Vagina (tissue), 2 donors: ENCODE measurements around the gene CYP26A1. TPM values are rescaled to one million over a fixed set of nuclear protein-coding genes. Genes with fewer than 3 reads are reported as not detected.

Experiments used
- DNase-seq, 2 donors: peaks; one replicate each; pipeline ENCODE4 v3.0.0-alpha.2; 2017; ENCODE audit errors: extremely low spot score in 2 of 2
- H3K27ac ChIP-seq: fragments of 200-600 bp; sonication (generic); one replicate; pipeline ENCODE4 v1.5.1; 2019
- H3K27me3 ChIP-seq: fragments of 200-600 bp; sonication (generic); one replicate; pipeline ENCODE4 v1.5.1; 2019
- H3K36me3 ChIP-seq, 2 donors: fragments of 200-600 bp; sonication (generic); one replicate each; pipeline ENCODE4 v1.5.1; 2017 to 2019
- H3K4me1 ChIP-seq: fragments of 200-600 bp; sonication (generic); one replicate; pipeline ENCODE4 v1.5.1; 2019
- H3K4me3 ChIP-seq, 2 donors: fragments of 200-600 bp; sonication (generic); 1 replicate in 1 of 2; 2 replicates in 1 of 2; pipeline ENCODE4 v1.5.1; 2016 to 2019
- H3K9me3 ChIP-seq: fragments of 200-600 bp; sonication (generic); one replicate; pipeline ENCODE4 v1.5.1; 2019
- CTCF ChIP-seq, 3 experiments: fragments of 450-650 bp in 2 of 3; fragments of 200-600 bp in 1 of 3; sonication (generic) in 1 of 3; IDR thresholded peaks; one replicate each; pipeline ENCODE4 v1.5.1; 2017 to 2019; ENCODE audit warnings: antibody characterized with exemption in 3 of 3, mild to moderate bottlenecking in 2 of 3, moderate library complexity in 2 of 3
- POLR2A ChIP-seq, 2 donors: fragments of 450-650 bp; IDR thresholded peaks; one replicate each; pipeline ENCODE4 v1.6.1; 2017; ENCODE audit warnings: antibody characterized with exemption in 2 of 2, mild to moderate bottlenecking in 2 of 2, moderate library complexity in 2 of 2
- POLR2AphosphoS5 ChIP-seq, 2 donors: sonication (generic); formaldehyde crosslinking; IDR thresholded peaks; one replicate each; pipeline ENCODE4 v1.9.0; 2017; ENCODE audit warnings: antibody characterized with exemption in 2 of 2, mild to moderate bottlenecking in 2 of 2, low read depth in 1 of 2; ENCODE audit not compliant: insufficient read depth in 1 of 2
- intact Hi-C: fragments of 100-400 bp; cut with DNase I; formaldehyde crosslinking; loops from one replicate; pipeline ENCODE4 v1.15.1; 2023
- total RNA-seq: library from RNA; depleted of rRNA; stranded (reverse); fragments of >200 nt; gene quantifications from one replicate; pipeline ENCODE4 v1.2.3, GENCODE V29; 2016

CYP26A1 gene
- total RNA-seq, 1 donor from 2014 or later, result not detected

DNA sequence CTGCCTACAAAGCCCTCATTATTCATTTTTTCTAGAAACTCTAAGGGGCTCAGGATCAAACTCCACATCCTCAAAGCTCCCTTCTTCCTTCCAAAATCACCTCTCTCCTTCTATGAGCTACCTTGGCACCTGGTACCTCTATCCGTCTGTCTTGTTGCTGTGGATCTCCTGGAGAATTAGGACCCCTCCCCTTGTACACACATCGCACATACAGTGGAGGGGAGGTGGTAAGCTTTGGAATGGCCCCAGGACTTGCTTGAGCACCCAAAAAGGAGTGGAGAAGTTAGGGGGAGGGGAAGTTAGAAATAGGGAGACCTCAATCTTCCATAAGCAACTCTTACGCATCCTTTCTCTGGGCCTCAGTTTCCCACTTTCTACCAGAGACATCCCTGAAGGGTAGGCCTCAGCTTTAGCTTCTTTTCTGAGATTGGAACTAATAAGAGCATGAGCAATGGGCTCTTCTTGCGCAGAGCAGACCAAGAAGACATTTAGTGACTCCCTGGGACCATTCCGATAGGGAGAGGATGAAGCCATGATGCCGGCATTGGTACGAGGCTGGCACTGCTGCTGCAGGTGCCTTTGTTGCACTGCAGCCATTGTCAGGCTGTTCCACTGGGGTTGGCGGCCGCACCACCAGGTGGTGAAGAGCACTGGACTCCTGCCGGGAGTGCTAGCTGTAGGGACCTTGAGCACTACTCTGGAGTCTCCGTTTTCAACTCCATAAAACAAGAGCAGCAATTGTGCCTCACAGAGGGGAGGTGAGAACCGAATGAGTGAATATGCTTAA lies 8.6 kb upstream of the CYP26A1 start:
- no peaks in the 10 kb centered on the region for H3K9me3 ChIP-seq
- intact Hi-C loops, result no loop called here
- peaks cover 47% of the 10 kb centered on the region for H3K4me1 ChIP-seq
- H3K27me3 ChIP-seq, result peaks cover 5% of the 10 kb centered on the region
- no peak overlapping the region for H3K4me3 ChIP-seq
- H3K27ac ChIP-seq, result no peak overlapping the region
- no peaks in the 10 kb centered on the region for H3K36me3 ChIP-seq
- TF ChIP-seq POLR2A (IDR thresholded peaks at IDR 0.05), result no peak
- TF ChIP-seq POLR2AphosphoS5 (IDR thresholded peaks at IDR 0.05; ENCODE audit: insufficient read depth in 1 of 2, low read depth in 1 of 2), result no peak
- no peak for TF ChIP-seq CTCF (IDR thresholded peaks at IDR 0.05)
- DNase-seq, result no peak

- H3K4me1 ChIP-seq, result peaks cover 38% of the 10 kb centered on the region
- H3K27ac ChIP-seq, result no peak overlapping the region
- no peaks in the 10 kb centered on the region for H3K9me3 ChIP-seq
- no peaks in the 10 kb centered on the region for H3K36me3 ChIP-seq
- intact Hi-C loops, result no loop called here
- H3K4me3 ChIP-seq, result peak overlapping the region in 1 of 2 donors; percentile 16
- TF ChIP-seq POLR2A (IDR thresholded peaks at IDR 0.05), result no peak
- TF ChIP-seq CTCF (IDR thresholded peaks at IDR 0.05), result no peak
- no peak for TF ChIP-seq POLR2AphosphoS5 (IDR thresholded peaks at IDR 0.05; ENCODE audit: insufficient read depth in 1 of 2, low read depth in 1 of 2)
- DNase-seq, result no peak
- peaks cover 5% of the 10 kb centered on the region for H3K27me3 ChIP-seq
Observed at GRCh38 chr10:93065675-93066543, 7.8 kb upstream of the CYP26A1 start.

DNA sequence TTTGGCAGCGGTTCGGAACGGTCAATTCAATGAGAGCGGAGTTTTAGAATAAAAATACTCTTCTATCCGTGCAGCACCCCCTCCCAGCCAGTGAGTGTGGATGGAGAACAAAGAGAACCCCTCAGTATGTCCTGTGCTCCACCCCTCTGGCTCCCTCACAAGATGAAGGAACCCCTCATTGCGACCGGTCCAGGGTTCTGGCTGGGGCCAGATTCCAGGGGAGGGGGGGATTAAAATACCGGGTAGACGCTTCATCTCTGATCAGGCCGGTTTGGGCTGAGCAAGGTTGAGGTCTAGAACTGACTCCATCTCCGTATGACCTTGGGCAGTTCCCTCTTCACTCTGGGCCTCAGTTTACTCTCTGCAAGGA lies 7.2 kb upstream of the CYP26A1 start:
- peaks cover 32% of the 10 kb centered on the region for H3K4me1 ChIP-seq
- no peak overlapping the region for H3K27ac ChIP-seq
- peaks cover 5% of the 10 kb centered on the region for H3K27me3 ChIP-seq
- H3K4me3 ChIP-seq, result no peak overlapping the region
- DNase-seq, result peak in 1 of 2 donors; percentile 77
- H3K36me3 ChIP-seq, result no peaks in the 10 kb centered on the region
- intact Hi-C loops, result no loop called here
- no peak for TF ChIP-seq POLR2A (IDR thresholded peaks at IDR 0.05)
- no peak for TF ChIP-seq CTCF (IDR thresholded peaks at IDR 0.05)
- no peak for TF ChIP-seq POLR2AphosphoS5 (IDR thresholded peaks at IDR 0.05; ENCODE audit: insufficient read depth in 1 of 2, low read depth in 1 of 2)
- no peaks in the 10 kb centered on the region for H3K9me3 ChIP-seq

- no peak overlapping the region for H3K4me3 ChIP-seq
- no peak overlapping the region for H3K27ac ChIP-seq
- H3K27me3 ChIP-seq, result peaks cover 5% of the 10 kb centered on the region
- intact Hi-C loops, result no loop called here
- DNase-seq, result peak in 1 of 2 donors; percentile 32
- no peaks in the 10 kb centered on the region for H3K36me3 ChIP-seq
- peaks cover 32% of the 10 kb centered on the region for H3K4me1 ChIP-seq
- TF ChIP-seq CTCF (IDR thresholded peaks at IDR 0.05) (no peak), POLR2AphosphoS5 (IDR thresholded peaks at IDR 0.05; ENCODE audit: insufficient read depth in 1 of 2, low read depth in 1 of 2) (no peak), POLR2A (IDR thresholded peaks at IDR 0.05) (no peak)
- no peaks in the 10 kb centered on the region for H3K9me3 ChIP-seq
Observed at GRCh38 chr10:93067443-93068365, 6.0 kb upstream of the CYP26A1 start.
